GM12878 (cell line): ENCODE results near the gene SEMA7A.

Source experiments
- CTCF ChIP-seq, 3 experiments: IDR thresholded peaks in 2 of 3; conservative IDR thresholded peaks in 1 of 3; 2 replicates each; pipeline ENCODE4 v1.5.1; 2011; ENCODE audit warnings: low read depth in 3 of 3, low read length in 3 of 3, mild to moderate bottlenecking in 3 of 3, control low read depth in 2 of 3, moderate library complexity in 2 of 3, inconsistent platforms in 1 of 3, mixed read lengths in 1 of 3; ENCODE audit not compliant: control insufficient read depth in 2 of 3, insufficient read depth in 1 of 3; ENCODE audit errors: extremely low read depth in 1 of 3
- EGR1 ChIP-seq, 2 experiments: IDR thresholded peaks; 1 replicate in 1 of 2; 2 replicates in 1 of 2; pipeline ENCODE4 v1.6.1; 2011 to 2012; ENCODE audit warnings: low read depth in 2 of 2, low read length in 2 of 2, borderline replicate concordance in 1 of 2, mild to moderate bottlenecking in 1 of 2, moderate library complexity in 1 of 2
- POLR2A ChIP-seq: IDR thresholded peaks from 2 replicates; pipeline ENCODE4 v1.6.1; 2011; ENCODE audit warnings: low read depth, mild to moderate bottlenecking, low read length
- RAD21 ChIP-seq: IDR thresholded peaks from 2 replicates; pipeline ENCODE4 v1.6.1; 2011; ENCODE audit warnings: mild to moderate bottlenecking, low read depth, low read length, moderate library complexity; ENCODE audit not compliant: insufficient read depth
- TAF1 ChIP-seq: IDR thresholded peaks from 2 replicates; pipeline ENCODE4 v1.6.1; 2011; ENCODE audit warnings: mild to moderate bottlenecking, low read depth, low read length, borderline replicate concordance

- TF ChIP-seq EGR1 (IDR thresholded peaks at IDR 0.05; ENCODE audit: borderline replicate concordance in 1 of 2, low read depth in 2 of 2, low read length in 2 of 2) (no peak), CTCF (IDR thresholded peaks at IDR 0.05 in 2 of 3, conservative IDR thresholded peaks at IDR 0.05 in 1 of 3; ENCODE audit: control insufficient read depth in 2 of 3, extremely low read depth in 1 of 3, insufficient read depth in 1 of 3, low read depth in 3 of 3, low read length in 3 of 3) (no peak), POLR2A (no peak), TAF1 (no peak), RAD21 (no peak)
Measured at GRCh38 chr15:74388363-74388951, 45.3 kb downstream of the SEMA7A start.
